Measurements from ENCODE around the gene MYH2. TPM values are rescaled to one million over a fixed set of nuclear protein-coding genes. Genes with fewer than 3 reads are reported as not detected.

MYH2 gene
- not detected for total RNA-seq

GRCh38 chr17:10549096-10549842 lies at the start of gene MYH2:
MYH2 (minus strand) TSS chr17:10549658; CDS start chr17:10547920, 1,738 bp downstream.

GRCh38 chr17:10518271-10519037 lies 31.0 kb downstream of the MYH2 start, which contains the start of gene MYH1:
MYH1 (minus strand) TSS chr17:10518542; CDS start chr17:10516642, 1,900 bp downstream.

Other genes with a start within 250 kb of the MYH2 start
- not detected for gene MYH13, start 176.7 kb downstream of the MYH2 start, total RNA-seq
- gene MYH8, start 127.7 kb downstream of the MYH2 start, total RNA-seq, result not detected
- under 0.01 TPM for gene MYH4, start 80.1 kb downstream of the MYH2 start, total RNA-seq
- gene MYH1, start 31.1 kb downstream of the MYH2 start, total RNA-seq, result not detected
- 1.9 TPM for gene MYH3, start 107.7 kb upstream of the MYH2 start, total RNA-seq
- gene SCO1, start 147.9 kb upstream of the MYH2 start, total RNA-seq, result 12.2 TPM
- gene ADPRM, start 147.9 kb upstream of the MYH2 start, total RNA-seq, result 30.0 TPM
- gene TMEM220, start 180.4 kb upstream of the MYH2 start, total RNA-seq, result 1.9 TPM

Data from parietal lobe (tissue), 1 donor.